Islet of Langerhans (tissue), 1 donor: ENCODE results near the gene OR5H15.
"Not testable (repeated sequence)": the region's sequence is repeated elsewhere in the genome, so short reads cannot be mapped to it uniquely, and the experiment has no call there.

ENCODE experiments used
- FAIRE-seq: peaks from one replicate; lab custom pipeline; 2011; peaks lifted over from hg19 to GRCh38; lab: Jason Lieb, UNC

OR5H15 gene

DNA sequence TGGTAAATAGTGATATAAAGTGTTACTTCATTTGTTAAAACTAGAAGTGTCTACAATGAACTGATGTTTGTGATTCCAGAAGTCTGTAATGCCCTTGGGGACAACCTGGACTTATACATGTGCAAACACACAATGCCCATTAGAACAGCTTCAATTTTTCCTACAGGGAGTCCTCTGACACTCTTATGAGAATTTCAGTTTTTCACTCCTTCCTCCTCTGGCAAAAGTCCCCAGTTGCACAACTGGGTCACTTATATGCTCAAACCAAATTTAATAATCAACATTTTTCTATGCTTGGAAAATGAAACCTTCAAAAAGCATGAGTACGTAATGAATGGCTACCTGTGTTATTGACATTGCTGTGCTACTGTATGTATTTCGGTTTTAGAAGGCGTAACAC lies at the start of gene OR5H15:
Gene OR5H15 (plus strand): TSS at position 301 of the 400 bp plus-strand sequence. CDS start 2,004 bp downstream, outside the sequence.
- no peak for FAIRE-seq

DNA sequence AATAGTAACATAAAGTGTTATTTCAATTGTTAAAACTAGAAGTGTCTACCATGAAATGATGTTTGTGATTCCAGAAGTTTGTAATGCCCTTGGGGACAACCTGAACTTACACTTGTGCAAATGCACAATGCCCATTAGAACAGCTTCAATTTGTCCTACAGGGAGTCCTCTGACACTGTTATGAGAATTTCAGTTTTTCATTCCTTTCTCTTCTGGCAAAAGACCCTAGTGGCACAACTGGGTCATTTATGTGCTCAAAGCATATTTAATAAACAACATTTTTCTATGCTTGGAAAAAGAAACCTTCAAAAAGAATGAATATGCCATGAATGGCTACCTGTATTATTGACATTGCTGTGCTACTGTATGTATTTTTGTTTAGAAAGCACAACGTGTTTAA lies 36.1 kb upstream of the OR5H15 start, which contains the start of gene OR5H1:
Gene OR5H1 (plus strand): TSS at position 301 of the 400 bp plus-strand sequence. CDS start 1,977 bp downstream, outside the sequence.
- FAIRE-seq, result no peak

DNA sequence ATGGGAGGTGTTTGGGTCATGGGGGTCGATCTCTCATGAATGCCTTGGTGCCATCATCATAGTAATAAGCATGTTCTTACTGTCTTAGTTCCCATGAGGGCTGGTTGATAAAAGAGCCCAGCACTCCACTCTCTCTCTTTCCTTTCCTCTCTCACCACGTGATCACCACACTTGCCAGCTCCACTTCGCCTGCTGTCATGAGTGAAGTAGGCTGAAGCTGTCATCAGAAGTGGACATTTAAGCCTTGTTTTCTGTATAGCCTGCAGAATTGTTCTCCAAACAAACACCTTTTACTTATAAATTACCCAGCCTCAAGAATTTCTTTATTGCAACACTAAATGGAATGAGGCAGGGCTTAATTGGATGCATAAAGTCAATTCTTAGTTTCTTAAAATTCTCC lies 29.9 kb upstream of the OR5H15 start:
- no peak for FAIRE-seq

DNA sequence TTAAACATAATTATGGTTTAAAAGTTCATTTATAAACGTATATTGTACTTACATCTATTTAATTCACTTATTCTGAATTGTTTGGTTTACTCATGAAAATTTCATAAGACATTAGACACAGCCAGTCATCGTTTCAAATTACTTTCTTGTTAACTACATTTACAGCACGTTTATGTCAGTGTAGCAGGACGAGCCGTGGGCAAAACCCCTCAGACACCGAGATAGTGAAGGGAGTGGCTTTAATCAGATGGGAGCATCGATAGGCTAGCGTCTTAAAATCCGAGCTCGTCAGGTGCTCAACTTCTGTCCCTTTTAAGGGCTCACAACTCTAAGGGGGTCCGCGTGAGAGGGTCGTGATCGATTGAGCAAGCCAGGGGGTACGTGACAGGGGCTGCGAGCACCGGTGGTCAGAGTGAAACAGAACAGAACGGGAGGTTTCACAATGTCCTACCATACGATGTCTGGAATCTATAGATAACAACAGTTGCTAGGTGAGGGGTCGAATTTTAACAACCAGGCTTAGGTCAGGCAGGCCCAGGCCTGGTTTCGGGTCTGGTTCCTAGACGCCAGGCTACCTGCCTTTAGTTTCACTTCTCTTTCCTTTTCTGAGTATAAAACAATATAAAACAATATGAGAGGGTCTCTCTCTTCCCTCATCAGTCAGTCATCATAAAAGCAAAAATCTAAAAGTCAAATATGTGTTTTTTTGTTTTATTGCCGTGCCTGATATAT lies 28.5 kb upstream of the OR5H15 start:
- FAIRE-seq, result not testable (repeated sequence)

DNA sequence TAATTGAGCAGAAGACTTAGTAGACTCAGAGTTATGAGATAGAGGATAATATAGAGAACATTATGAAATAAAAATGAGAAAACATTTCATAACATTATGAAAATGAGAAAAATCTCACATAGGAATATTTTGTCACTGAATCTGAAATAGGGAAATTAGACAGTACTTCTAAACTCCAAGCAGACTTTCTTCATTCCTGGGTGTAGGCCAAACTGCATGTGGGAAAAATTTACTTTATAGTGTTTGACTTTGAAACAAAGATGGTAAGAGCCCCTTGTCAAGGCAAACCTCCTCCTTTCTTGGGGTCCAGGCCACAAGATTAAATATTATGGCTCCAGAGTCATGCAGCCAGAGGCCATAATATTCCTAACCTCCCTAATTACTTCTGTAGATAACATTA lies 26.0 kb upstream of the OR5H15 start:
- FAIRE-seq, result no peak

DNA sequence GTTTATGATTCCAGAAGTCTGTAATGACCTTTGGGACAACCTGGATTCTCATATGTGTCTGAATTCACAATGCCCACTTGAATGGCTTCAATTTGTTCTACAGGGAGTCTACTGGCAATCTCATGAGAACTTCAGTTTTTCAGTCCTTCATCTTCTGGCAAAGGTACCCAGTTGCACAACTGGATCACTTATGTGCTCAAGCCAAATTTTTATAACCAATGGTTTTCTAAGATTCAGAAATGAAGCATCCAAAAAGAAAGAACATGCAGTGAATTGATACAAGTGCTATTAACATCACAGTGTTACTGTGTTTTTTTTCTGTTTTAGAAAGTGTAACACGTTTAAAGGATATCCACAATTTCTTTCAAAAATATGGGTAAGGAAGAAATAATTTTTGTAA lies 19.3 kb upstream of the OR5H15 start, which contains the start of gene OR5H14:
Gene OR5H14 (plus strand): TSS at position 301 of the 400 bp plus-strand sequence. CDS start 1,907 bp downstream, outside the sequence.
- FAIRE-seq, result no peak

DNA sequence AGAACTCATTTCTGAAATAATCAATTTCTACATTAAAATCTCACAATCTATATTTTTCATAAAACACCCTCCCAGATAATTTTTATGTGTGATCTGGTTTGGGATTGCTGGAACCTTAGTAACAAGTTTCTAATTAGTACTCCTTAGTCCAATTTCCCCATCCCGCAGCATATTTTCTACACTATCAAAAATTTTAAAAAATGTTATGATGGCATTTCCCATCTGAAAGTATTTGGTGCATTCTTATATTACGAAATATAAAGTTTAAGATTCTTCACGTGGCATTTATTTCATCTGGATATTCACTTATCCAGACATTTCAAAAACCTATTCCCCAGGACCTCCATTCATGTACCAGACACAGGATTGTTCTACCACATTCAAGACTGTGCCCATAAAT lies 17.7 kb upstream of the OR5H15 start:
- no peak for FAIRE-seq

DNA sequence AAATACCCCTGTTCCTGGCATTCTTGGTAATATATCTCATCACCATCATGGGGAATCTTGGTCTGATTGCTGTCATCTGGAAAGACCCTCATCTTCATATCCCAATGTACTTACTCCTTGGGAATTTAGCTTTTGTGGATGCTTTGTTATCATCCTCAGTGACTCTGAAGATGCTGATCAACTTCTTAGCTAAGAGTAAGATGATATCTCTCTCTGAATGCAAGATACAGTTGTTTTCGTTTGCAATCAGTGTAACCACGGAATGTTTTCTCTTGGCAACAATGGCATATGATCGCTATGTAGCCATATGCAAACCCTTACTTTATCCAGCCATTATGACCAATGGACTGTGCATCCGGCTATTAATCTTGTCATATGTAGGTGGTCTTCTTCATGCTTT lies 17.0 kb upstream of the OR5H15 start:
- FAIRE-seq, result not testable (repeated sequence)

DNA sequence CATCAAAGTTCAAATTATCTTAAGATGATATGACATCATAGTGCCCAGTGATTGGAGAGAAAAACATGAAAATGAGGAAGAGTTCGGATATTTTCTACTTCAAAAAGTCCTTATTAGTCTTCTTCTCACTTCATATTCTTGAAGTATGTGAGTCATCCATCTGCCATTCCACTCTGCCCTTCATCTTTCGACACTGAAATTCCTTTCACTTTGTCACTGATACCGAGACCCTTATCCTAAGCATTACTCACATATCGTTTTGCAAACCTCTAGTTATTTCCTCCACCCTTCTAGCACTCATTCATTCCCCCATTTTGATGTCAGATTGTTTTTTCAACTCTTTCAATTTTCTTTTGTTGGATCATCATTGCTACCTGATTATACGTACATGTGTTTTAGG lies 15.3 kb upstream of the OR5H15 start:
- FAIRE-seq, result no peak

DNA sequence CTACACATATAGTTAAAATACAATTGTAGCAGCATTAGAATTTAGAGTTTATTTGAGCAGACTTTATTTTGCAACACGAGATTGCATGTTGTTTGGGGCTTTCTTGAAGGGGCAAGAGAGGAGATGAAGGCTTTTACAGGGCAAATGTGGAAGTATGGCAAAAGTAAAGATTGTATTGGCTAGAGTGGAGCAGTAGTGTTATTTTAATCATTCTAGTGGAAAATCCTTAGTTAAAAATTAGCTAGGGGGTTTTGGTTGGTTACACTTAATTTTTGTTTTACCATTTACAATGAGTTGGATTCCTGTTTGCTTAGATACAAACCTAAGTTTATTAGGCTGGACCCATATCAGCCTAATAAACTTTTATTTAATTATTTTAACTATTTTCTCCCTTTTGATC lies 4.6 kb downstream of the OR5H15 start:
- FAIRE-seq, result no peak

DNA sequence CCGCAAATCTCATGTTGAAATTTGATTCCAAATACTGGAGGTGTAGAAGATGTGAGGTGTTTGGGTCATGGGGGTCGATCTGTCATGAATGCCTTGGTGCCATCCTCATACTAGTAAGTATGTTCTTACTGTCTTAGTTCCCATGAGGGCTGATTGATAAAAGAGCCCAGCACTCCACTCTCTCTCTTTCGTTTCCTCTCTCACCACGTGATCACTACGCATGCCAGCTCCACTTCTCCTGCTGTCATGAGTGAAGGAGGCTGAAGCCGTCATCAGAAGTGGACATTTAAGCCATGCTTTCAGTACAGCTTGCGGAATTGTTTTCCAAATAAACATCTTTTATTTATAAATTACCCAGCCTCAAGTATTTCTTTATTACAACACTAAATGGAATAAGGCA lies 6.1 kb downstream of the OR5H15 start:
- FAIRE-seq, result no peak

DNA sequence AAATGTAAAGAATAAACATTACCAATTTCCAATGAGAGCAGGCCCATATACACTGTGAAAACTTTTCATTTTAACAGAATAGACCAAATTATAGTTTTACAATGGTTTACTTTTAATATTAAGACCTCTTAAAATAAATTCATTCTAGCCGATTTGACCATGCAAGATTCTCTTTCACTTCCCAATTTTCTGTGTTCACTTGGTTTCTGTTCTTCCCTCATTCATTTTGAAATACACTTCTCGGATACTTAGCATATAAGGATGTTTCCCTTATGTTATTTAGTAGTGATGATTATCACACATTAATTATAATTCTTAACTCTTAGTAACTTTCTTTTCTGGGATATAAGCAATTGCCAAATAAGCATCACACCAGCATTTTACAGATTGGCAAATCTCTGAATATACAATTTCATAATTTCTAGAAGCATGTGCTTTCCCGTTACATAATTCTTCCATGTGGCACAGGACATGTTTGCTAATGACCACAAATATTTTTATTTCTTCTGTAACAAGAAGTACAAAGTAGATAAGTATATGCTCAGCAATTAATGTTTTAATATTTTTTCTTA lies 13.9 kb downstream of the OR5H15 start:
- no peak for FAIRE-seq

DNA sequence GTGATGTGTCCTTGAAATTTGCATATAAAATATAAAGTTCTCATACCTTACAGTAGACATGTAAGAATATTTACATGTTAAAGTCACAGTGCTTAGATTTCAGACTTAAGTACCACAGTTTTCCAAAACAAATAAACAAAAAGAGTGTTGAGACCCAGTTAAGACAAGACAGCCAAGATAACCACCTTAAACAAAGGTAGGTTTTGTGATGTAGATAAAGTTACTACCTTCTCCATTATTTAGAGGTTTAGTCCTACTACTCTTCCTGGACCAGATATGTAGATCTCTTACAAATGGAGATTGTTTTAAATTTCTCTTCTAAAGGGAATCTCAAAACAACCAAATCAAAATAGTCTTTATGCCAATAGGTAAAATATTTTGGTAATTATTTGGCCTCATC lies 15.7 kb downstream of the OR5H15 start:
- no peak for FAIRE-seq

DNA sequence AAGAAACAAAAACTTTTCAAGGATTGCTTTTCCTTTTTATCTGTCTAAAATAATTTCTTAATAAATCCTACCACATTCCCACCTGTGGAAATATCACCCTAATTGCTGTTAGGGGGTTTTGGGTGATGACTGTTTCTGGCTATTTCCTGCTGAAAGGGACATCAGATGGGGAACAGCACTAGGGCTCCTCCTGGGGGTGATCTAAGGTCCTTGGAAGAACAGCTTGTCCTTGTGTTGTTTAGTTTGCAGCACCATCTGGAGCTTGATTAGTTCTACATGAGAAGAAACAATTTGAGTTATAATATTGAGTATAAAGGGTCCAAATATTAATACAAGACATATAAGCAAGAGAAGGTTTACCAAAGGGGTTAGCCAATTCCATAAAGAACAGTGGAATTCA lies 18.7 kb downstream of the OR5H15 start:
- no peak for FAIRE-seq

DNA sequence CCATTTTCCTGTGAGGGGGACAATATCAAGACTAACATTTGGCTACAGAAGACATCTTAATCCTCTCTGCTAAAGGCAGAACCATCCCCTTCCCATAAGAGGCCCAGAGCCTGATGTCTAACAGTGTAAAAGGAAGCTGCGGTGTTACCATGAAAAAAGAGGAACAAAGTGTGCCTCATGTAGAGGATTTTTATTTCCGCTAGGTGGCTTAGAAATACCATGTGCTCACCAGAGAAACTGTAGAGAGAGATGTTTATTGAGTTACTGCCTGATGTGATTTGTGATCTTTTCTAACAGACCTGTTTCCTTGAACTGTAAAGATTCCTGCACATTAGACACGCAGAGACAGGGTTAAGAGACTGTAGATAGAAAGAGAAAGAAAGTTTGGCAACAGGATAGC lies 22.0 kb downstream of the OR5H15 start:
- FAIRE-seq, result no peak

DNA sequence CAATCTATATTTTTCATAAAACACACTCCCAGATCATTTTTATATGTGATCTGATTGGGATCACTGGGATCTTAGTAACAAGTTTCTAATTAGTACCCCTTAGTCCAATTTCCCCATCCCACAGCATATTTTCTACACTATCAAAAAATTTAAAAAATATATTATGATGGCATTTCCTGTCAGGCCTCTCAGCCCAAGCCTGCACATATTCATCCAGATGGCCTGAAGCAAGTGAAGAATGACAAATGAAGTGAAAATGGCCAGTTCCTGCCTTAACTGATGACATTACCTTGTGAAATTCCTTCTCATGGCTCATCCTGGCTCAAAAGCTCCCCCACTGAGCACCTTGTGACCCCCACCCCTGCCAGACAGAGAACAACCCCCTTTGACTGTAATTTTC lies 24.4 kb downstream of the OR5H15 start:
- not testable (repeated sequence) for FAIRE-seq

DNA sequence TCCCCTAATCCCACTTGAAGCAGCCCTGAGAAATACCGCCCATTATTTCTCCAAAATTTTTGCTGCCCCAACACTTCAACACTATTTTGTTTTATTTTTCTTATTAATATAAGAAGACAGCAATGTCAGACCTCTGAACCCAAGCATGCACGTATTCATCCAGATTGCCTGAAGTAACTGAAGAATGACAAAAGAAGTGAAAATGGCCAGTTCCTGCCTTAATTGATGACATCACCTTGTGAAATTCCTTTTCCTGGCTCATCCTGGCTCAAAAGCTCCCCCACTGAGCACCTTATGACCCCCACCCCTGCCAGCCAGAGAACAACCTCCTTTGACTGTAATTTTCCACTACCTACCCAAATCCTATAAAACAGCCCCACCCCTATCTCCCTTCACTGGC lies 29.8 kb downstream of the OR5H15 start:
- FAIRE-seq, result not testable (repeated sequence)

DNA sequence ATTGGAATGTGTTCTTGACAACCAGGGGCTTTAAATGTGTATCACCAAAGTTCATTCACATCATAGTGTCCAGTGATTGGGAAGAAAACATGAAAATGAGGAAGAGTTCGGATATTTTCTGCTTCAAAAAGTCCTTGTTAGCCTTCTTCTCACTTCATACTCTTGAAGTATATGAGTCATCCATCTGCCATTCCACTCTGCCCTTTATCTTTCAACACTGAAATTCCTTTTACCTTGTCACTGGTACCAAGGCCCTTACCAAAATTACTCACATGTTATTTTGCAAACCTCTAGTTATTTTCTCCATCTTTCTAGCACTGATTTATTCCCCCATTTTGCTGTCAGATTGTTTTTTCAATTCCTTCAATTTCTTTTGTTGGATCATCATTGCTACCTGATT lies 32.5 kb downstream of the OR5H15 start:
- no peak for FAIRE-seq

DNA sequence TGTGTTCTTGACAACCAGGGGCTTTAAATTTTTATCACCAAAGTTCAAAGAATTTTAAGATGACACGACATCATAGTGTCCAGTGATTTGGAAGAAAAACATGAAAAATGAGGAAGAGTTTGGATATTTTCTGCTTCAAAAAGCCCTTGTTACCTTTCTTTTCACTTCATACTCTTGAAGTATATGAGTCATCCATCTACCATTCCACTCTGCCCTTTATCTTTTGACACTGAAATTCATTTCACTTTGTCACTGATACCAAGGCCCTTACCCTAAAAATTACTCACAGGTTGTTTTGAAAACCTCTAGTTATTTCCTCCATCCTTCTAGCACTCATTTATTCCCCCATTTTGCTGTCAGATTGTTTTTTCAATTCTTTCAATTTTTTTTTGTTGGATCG lies 42.7 kb downstream of the OR5H15 start:
- no peak for FAIRE-seq

DNA sequence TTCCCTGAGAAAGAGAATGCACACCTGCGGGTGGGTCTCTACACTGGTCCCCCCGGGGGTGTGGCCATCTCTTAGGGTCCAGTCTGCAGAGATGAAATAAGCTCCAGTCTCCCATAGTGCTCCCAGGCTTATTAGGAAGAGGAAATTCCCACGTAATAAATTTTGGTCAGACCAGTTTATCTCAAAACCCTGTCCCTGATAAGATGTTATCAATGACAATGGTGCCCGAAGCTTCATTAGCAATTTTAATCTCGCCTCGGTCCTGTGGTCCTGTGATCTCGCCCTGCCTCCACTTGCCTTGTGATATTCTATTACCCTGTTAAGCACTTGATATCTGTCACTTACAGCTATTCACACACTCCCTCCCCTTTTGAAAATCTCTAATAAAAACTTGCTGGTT lies 46.8 kb downstream of the OR5H15 start:
- no peak for FAIRE-seq

DNA sequence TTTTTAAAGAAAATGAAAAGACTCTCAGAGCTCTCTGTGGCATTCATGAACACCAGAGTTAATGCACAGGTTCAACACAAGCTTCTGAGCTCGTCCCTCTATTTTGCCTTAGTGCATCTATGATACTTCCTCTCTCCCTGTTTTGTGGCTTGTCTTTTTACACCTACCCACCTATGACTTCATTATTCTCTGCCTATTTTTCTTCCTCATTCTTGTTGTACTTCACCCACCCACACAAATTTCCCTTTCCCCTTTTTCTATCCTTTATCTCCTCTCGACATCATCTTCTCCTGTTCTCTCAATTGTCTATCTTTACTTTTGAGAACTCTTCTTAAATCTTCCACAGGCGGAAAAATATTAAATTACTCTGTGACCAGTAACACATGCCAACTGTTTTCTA lies 48.6 kb downstream of the OR5H15 start:
- FAIRE-seq, result no peak
